OCI-LY1 (cell line): ENCODE data around the gene PTBP2.

ENCODE experiments used
- H2AFZ ChIP-seq: fragments of 200-600 bp; sonication (generic), shearing (Covaris generic); 2 replicates; pipeline ENCODE4 v1.6.0; 2014; ENCODE audit warnings: antibody characterized with exemption, mild to moderate bottlenecking, low read length
- H3F3A ChIP-seq: fragments of 200-600 bp; sonication (generic), shearing (Covaris generic); 2 replicates; pipeline ENCODE4 v1.6.0; 2014; ENCODE audit warnings: mild to moderate bottlenecking, antibody characterized with exemption, low read length, moderate library complexity; ENCODE audit not compliant: insufficient read depth
- H3K27ac ChIP-seq: fragments of 200-600 bp; sonication (generic); 2 replicates; pipeline ENCODE4 v1.5.1; 2014; ENCODE audit warnings: low read length, mixed run types, mild to moderate bottlenecking, low read depth; ENCODE audit not compliant: poor library complexity, severe bottlenecking
- H3K27me3 ChIP-seq: fragments of 200-600 bp; sonication (generic); 2 replicates; pipeline ENCODE4 v1.6.0; 2014; ENCODE audit warnings: antibody characterized with exemption, mild to moderate bottlenecking, low read length, moderate library complexity; ENCODE audit not compliant: insufficient read depth
- H3K36me3 ChIP-seq: fragments of 200-600 bp; sonication (generic); 2 replicates; pipeline ENCODE4 v1.6.1; 2014; ENCODE audit warnings: mild to moderate bottlenecking, antibody characterized with exemption, low read length, moderate library complexity, mixed read lengths; ENCODE audit not compliant: insufficient read depth
- H3K4me1 ChIP-seq: fragments of 200-600 bp; sonication (generic); 2 replicates; pipeline ENCODE4 v1.5.1; 2014; ENCODE audit warnings: mild to moderate bottlenecking, low read length, moderate library complexity; ENCODE audit not compliant: insufficient read depth, severe bottlenecking
- H3K4me2 ChIP-seq: fragments of 200-600 bp; sonication (generic), shearing (Covaris generic); 2 replicates; pipeline ENCODE4 v1.6.1; 2014; ENCODE audit warnings: low read length
- H3K4me3 ChIP-seq: fragments of 200-600 bp; sonication (generic); 2 replicates; pipeline ENCODE4 v1.5.1; 2014; ENCODE audit warnings: low read length, low read depth, mild to moderate bottlenecking, mixed read lengths; ENCODE audit not compliant: poor library complexity, severe bottlenecking
- H3K79me2 ChIP-seq: fragments of 200-600 bp; shearing (Covaris generic); 2 replicates; pipeline ENCODE4 v1.6.1; 2016; ENCODE audit warnings: mixed run types, low read length, mixed read lengths; ENCODE audit not compliant: insufficient read depth
- H3K9ac ChIP-seq: fragments of 200-600 bp; sonication (generic), shearing (Covaris generic); 2 replicates; pipeline ENCODE4 v1.6.1; 2014; ENCODE audit warnings: mild to moderate bottlenecking, low read length, mixed read lengths
- H3K9me2 ChIP-seq: fragments of 200-600 bp; sonication (generic), shearing (Covaris generic); 2 replicates; pipeline ENCODE4 v1.6.1; 2014; ENCODE audit warnings: low read depth, mild to moderate bottlenecking, low read length, mixed read lengths
- H3K9me3 ChIP-seq: fragments of 200-600 bp; shearing (Covaris generic); 2 replicates; pipeline ENCODE4 v1.6.1; 2014; ENCODE audit warnings: low read length, mixed read lengths
- H4K20me1 ChIP-seq: fragments of 200-600 bp; sonication (generic), shearing (Covaris generic); 2 replicates; pipeline ENCODE4 v1.6.0; 2016; ENCODE audit warnings: mild to moderate bottlenecking, low read length; ENCODE audit not compliant: insufficient read depth
- CTCF ChIP-seq: fragments of 200-600 bp; sonication (generic), shearing (Covaris generic); IDR thresholded peaks from 2 replicates; pipeline ENCODE4 v1.5.1; 2017; ENCODE audit warnings: mild to moderate bottlenecking, antibody characterized with exemption, low read length, moderate library complexity, mixed read lengths
- EZH2 ChIP-seq: fragments of 200-600 bp; sonication (generic), shearing (Covaris generic); IDR thresholded peaks from 2 replicates; pipeline ENCODE4 v1.8.0; 2017; ENCODE audit warnings: borderline replicate concordance, mixed run types, mild to moderate bottlenecking, antibody characterized with exemption, low read length, moderate library complexity, mixed read lengths

PTBP2 gene

GRCh38 chr1:96714881-96715280, 6.7 kb upstream of the PTBP2 start:
- Histone ChIP-seq H4K20me1 (no peaks in the 10 kb centered on the region), H3F3A (no peaks in the 10 kb centered on the region), H3K9me2 (no peaks in the 10 kb centered on the region), H3K79me2 (no peaks in the 10 kb centered on the region), H3K27ac (no peak overlapping the region), H2AFZ (no peak overlapping the region), H3K4me3 (no peak overlapping the region), H3K9ac (no peak overlapping the region), H3K27me3 (no peaks in the 10 kb centered on the region), H3K9me3 (no peaks in the 10 kb centered on the region), H3K4me2 (no peak overlapping the region), H3K4me1 (no peaks in the 10 kb centered on the region), H3K36me3 (no peaks in the 10 kb centered on the region)
- no peak for TF ChIP-seq CTCF
- TF ChIP-seq EZH2: no peak

- Histone ChIP-seq H3K9me2 (no peaks in the 10 kb centered on the region), H2AFZ (no peak overlapping the region), H3F3A (no peaks in the 10 kb centered on the region), H3K4me3 (no peak overlapping the region), H3K4me2 (no peak overlapping the region), H3K27me3 (no peaks in the 10 kb centered on the region), H3K9ac (no peak overlapping the region), H4K20me1 (no peaks in the 10 kb centered on the region), H3K9me3 (no peaks in the 10 kb centered on the region), H3K4me1 (no peaks in the 10 kb centered on the region), H3K79me2 (no peaks in the 10 kb centered on the region), H3K36me3 (no peaks in the 10 kb centered on the region), H3K27ac (no peak overlapping the region)
- TF ChIP-seq CTCF (no peak), EZH2 (no peak)
Observed at GRCh38 chr1:96715482-96715881, 6.1 kb upstream of the PTBP2 start.

- Histone ChIP-seq H3K79me2 (peaks cover 32% of the 10 kb centered on the region), H3K4me1 (peaks cover 25% of the 10 kb centered on the region), H3K4me3 (peak overlapping the region; percentile 94), H3K27ac (no peak overlapping the region), H3K36me3 (peaks cover 27% of the 10 kb centered on the region), H3K9me3 (no peaks in the 10 kb centered on the region), H3K9ac (peak overlapping the region; percentile 94), H2AFZ (peak overlapping the region; percentile 13; the same call in 1 of the 2 replicates), H4K20me1 (no peaks in the 10 kb centered on the region), H3K9me2 (no peaks in the 10 kb centered on the region), H3K4me2 (peak overlapping the region; percentile 91), H3K27me3 (no peaks in the 10 kb centered on the region), H3F3A (no peaks in the 10 kb centered on the region)
- no peak for TF ChIP-seq CTCF
- TF ChIP-seq EZH2: no peak
Observed at GRCh38 chr1:96721053-96721415, 550 bp upstream of the PTBP2 start.
